ENCODE results near the gene EIF6. TPM values are rescaled to one million over a fixed set of nuclear protein-coding genes. Genes with fewer than 3 reads are reported as not detected.

EIF6 gene
- total RNA-seq, 2 experiments from 2014 or later, result 106 to 113 TPM

DNA sequence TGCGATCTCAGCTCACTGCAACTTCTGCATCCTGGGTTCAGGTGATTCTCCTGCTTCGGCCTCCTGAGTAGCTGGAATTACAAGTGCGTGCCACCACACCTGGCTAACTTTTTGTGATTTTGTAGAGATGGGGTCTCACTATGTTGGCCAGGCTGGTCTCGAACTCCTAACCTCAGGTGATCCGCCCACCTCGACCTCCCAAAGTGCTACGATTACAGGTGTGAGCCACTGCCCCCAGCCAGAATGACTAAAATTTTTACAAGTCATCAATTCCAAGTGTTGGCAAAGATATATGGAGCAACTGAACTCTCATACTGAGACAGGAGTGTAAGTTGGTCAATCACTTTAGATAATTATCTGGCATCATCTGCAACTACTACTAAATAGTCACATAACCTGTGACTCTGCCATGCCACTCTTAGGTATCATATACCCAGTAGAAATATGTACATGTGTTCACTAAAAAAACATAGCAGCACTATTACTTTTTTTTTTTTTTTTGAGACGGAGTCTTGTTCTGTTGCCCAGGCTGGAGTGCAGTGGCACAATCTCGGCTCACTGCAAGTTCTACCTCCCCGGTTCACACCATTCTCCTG is 3.0 kb downstream of the EIF6 start:
- TF ChIP-seq EZH2phosphoT487 (IDR thresholded peaks at IDR 0.05; ENCODE audit: borderline replicate concordance, low read depth, low read length), result no peak
- TF ChIP-seq, protein P1, sequence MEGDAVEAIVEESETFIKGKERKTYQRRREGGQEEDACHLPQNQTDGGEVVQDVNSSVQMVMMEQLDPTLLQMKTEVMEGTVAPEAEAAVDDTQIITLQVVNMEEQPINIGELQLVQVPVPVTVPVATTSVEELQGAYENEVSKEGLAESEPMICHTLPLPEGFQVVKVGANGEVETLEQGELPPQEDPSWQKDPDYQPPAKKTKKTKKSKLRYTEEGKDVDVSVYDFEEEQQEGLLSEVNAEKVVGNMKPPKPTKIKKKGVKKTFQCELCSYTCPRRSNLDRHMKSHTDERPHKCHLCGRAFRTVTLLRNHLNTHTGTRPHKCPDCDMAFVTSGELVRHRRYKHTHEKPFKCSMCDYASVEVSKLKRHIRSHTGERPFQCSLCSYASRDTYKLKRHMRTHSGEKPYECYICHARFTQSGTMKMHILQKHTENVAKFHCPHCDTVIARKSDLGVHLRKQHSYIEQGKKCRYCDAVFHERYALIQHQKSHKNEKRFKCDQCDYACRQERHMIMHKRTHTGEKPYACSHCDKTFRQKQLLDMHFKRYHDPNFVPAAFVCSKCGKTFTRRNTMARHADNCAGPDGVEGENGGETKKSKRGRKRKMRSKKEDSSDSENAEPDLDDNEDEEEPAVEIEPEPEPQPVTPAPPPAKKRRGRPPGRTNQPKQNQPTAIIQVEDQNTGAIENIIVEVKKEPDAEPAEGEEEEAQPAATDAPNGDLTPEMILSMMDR (conservative IDR thresholded peaks at IDR 0.05; ENCODE audit: low read length), result no peak
- intact Hi-C loops (cut with micrococcal nuclease; ENCODE audit: unreplicated experiment), result no loop called here
- Histone ChIP-seq H4K20me1 (ENCODE audit: insufficient read depth, low read length) (no peaks in the 10 kb centered on the region), H3K9me2 (ENCODE audit: insufficient read depth, low read length) (no peaks in the 10 kb centered on the region), H3K79me2 (ENCODE audit: insufficient read depth, low read depth, low read length) (peaks cover 36% of the 10 kb centered on the region), H3K27ac (ENCODE audit: low read depth, low read length, poor library complexity, severe bottlenecking) (no peak overlapping the region), H3K4me1 (ENCODE audit: insufficient read depth, low read length, poor library complexity, severe bottlenecking) (peaks cover 27% of the 10 kb centered on the region), H3K4me3 (ENCODE audit: low read depth, low read length, poor library complexity, severe bottlenecking) (no peak overlapping the region), H2AFZ (ENCODE audit: low read length) (no peak overlapping the region), H3K9me3 (ENCODE audit: low read length) (no peaks in the 10 kb centered on the region), H3K36me3 (ENCODE audit: insufficient read depth, low read length) (peaks cover 56% of the 10 kb centered on the region), H3K4me2 (ENCODE audit: low read length) (no peak overlapping the region)
- ChIA-PET POLR2A (no interaction called here), CTCF (ENCODE audit: unreplicated experiment) (no interaction called here)
- no TSS peak for BruUV-seq (replicated peaks)
- DNase-seq (ENCODE audit: low spot score), result no peak

DNA sequence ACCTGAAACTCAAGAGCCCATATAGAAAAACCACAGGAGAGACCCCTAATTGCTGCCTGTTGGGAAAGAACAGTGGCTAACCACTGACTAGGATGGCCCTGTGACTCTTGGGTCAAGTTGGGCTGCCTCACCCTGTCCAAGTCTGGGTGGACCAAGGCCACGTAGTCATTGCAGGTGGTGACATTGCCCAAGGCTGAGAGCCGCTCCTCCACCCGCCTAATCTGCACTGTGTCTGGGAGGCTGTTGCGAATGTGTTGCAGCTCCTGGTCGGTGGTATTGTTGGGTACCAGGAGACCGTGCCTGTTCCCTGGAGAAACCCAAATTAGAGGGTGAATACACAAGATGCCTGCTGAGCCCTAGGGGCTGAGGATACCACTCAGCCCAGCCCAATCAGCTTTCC is 4.0 kb downstream of the EIF6 start:
- Histone ChIP-seq H3K9me3 (ENCODE audit: low read length) (no peaks in the 10 kb centered on the region), H3K4me3 (ENCODE audit: low read depth, low read length, poor library complexity, severe bottlenecking) (no peak overlapping the region), H4K20me1 (ENCODE audit: insufficient read depth, low read length) (no peaks in the 10 kb centered on the region), H3K9me2 (ENCODE audit: insufficient read depth, low read length) (no peaks in the 10 kb centered on the region), H3K36me3 (ENCODE audit: insufficient read depth, low read length) (peaks cover 64% of the 10 kb centered on the region), H3K27ac (ENCODE audit: low read depth, low read length, poor library complexity, severe bottlenecking) (no peak overlapping the region), H3K4me1 (ENCODE audit: insufficient read depth, low read length, poor library complexity, severe bottlenecking) (peaks cover 30% of the 10 kb centered on the region), H2AFZ (ENCODE audit: low read length) (no peak overlapping the region), H3K4me2 (ENCODE audit: low read length) (no peak overlapping the region), H3K79me2 (ENCODE audit: insufficient read depth, low read depth, low read length) (peaks cover 37% of the 10 kb centered on the region)
- intact Hi-C loops (cut with micrococcal nuclease; ENCODE audit: unreplicated experiment), result no loop called here
- BruUV-seq (replicated peaks), result no TSS peak
- no peak for DNase-seq (ENCODE audit: low spot score)
- TF ChIP-seq, protein P1 (conservative IDR thresholded peaks at IDR 0.05; ENCODE audit: low read length), result no peak
- TF ChIP-seq EZH2phosphoT487 (IDR thresholded peaks at IDR 0.05; ENCODE audit: borderline replicate concordance, low read depth, low read length), result no peak
- ChIA-PET POLR2A (interaction anchor here (1.2 kb wide), 1 partner anchor 259 kb away, joined by 3 read pairs; no protein-coding TSS in a partner anchor), CTCF (ENCODE audit: unreplicated experiment) (no interaction called here)

DNA sequence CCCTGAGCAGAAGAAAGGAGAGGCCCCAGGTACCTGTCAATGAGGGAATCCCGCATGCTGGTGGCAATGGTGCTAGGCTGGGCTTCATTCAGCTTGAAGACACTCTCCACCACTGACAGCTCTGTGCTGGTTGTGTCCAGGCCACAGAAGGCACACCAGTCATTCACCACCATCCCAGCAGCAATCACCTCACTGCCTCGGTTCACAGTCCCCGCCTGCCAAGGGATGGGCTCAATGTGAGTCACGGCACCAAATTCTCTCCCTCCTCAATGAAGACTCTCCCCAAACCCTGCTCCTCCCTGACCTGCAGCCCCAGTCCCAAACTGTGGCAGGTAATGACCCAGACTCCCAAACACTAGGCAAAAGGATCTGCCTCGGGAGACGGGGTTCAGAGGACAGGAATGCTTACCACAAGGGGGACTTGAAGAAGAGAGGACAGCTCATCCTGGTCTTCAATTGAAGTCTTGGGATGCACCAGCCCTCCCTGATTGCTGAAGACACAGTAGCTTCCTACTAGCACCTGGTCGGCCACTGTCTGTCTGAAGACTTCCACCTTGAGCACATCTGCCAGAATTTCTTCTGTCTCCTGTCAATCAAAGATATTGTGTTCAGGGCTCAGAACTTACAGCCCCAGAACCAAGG is 4.9 kb downstream of the EIF6 start:
- CTCF ChIA-PET (ENCODE audit: unreplicated experiment), result no interaction called here
- Histone ChIP-seq H3K9me2 (ENCODE audit: insufficient read depth, low read length) (no peaks in the 10 kb centered on the region), H3K4me3 (ENCODE audit: low read depth, low read length, poor library complexity, severe bottlenecking) (no peak overlapping the region), H3K27ac (ENCODE audit: low read depth, low read length, poor library complexity, severe bottlenecking) (no peak overlapping the region), H3K36me3 (ENCODE audit: insufficient read depth, low read length) (peaks cover 64% of the 10 kb centered on the region), H3K4me2 (ENCODE audit: low read length) (no peak overlapping the region), H4K20me1 (ENCODE audit: insufficient read depth, low read length) (no peaks in the 10 kb centered on the region), H3K4me1 (ENCODE audit: insufficient read depth, low read length, poor library complexity, severe bottlenecking) (peaks cover 24% of the 10 kb centered on the region), H3K9me3 (ENCODE audit: low read length) (no peaks in the 10 kb centered on the region), H3K79me2 (ENCODE audit: insufficient read depth, low read depth, low read length) (peaks cover 37% of the 10 kb centered on the region), H2AFZ (ENCODE audit: low read length) (no peak overlapping the region)
- POLR2A ChIA-PET, result interaction anchor here (1.2 kb wide), 1 partner anchor 260 kb away, joined by 3 read pairs; no protein-coding TSS in a partner anchor
- TF ChIP-seq, protein P1 (conservative IDR thresholded peaks at IDR 0.05; ENCODE audit: low read length), result no peak
- no peak for TF ChIP-seq EZH2phosphoT487 (IDR thresholded peaks at IDR 0.05; ENCODE audit: borderline replicate concordance, low read depth, low read length)
- BruUV-seq (replicated peaks), result no TSS peak
- intact Hi-C loops (cut with micrococcal nuclease; ENCODE audit: unreplicated experiment), result loop anchor here (10.0 kb wide), 1 partner anchor 405 kb away; the partner anchor contains the start of genes ACSS2 and GGT7
- DNase-seq (ENCODE audit: low spot score), result no peak
